Measurements from ENCODE around the gene UBR3.
"Not testable (repeated sequence)": the region's sequence is repeated elsewhere in the genome, so short reads cannot be mapped to it uniquely, and the experiment has no call there.

UBR3 gene

GRCh38 chr2:170119326-170119725 lies 292.1 kb downstream of the UBR3 start:
- DNase-seq, result not testable (repeated sequence)

GRCh38 chr2:170121689-170122088 lies 294.4 kb downstream of the UBR3 start:
- no peak for DNase-seq

GRCh38 chr2:170122883-170123547 lies 295.8 kb downstream of the UBR3 start:
- no peak for DNase-seq

- no peak for DNase-seq
Observed at GRCh38 chr2:170123593-170123992, 296.3 kb downstream of the UBR3 start.

- DNase-seq, result not testable (repeated sequence)
Observed at GRCh38 chr2:170126138-170126728, 299.0 kb downstream of the UBR3 start.

Data from stimulated activated CD4-positive, alpha-beta T cell treated with anti-CD3 and anti-CD28 coated beads, Interleukin-4, amount 100 ng/mL, for 4 hours (primary cell).